SK-N-SH (cell line): ENCODE results near the gene MRGPRE. TPM values are rescaled to one million over a fixed set of nuclear protein-coding genes. Genes with fewer than 3 reads are reported as not detected.
A peak's percentile ranks its signal among the peaks of the same experiment; 100 is the strongest.

Source experiments
- CTCF ChIA-PET: fragments of 300-600, 350-600 bp; formaldehyde crosslinking; extraction: SDS; loops from one replicate; lab custom pipeline; 2021; lab: Yijun Ruan, JAX
- POLR2A ChIA-PET: fragments of 350-600 bp; sonication (Branson Sonifier 250); formaldehyde crosslinking; extraction: SDS; loops from one replicate; lab custom pipeline; 2020; ENCODE audit warnings: antibody characterized with exemption, inconsistent platforms; lab: Yijun Ruan, JAX
- DNase-seq: peaks from one replicate; pipeline ENCODE4 v3.0.0; 2012
- H2AFZ ChIP-seq: fragments of 200-600 bp; sonication (generic); 2 replicates; pipeline ENCODE4 v1.8.1; 2016; ENCODE audit warnings: antibody characterized with exemption, mild to moderate bottlenecking, low read depth
- H3F3A ChIP-seq: fragments of 200-600 bp; sonication (generic); replicated peaks from 2 replicates; pipeline ENCODE3; 2016; ENCODE audit warnings: antibody characterized with exemption, mild to moderate bottlenecking; ENCODE audit not compliant: insufficient read depth
- H3K27ac ChIP-seq, 2 experiments: fragments of 200-500 bp in 1 of 2; fragments of 200-600 bp in 1 of 2; sonication (Bioruptor generic) in 1 of 2; sonication (generic), shearing (Covaris generic) in 1 of 2; 2 replicates each; pipeline versions ENCODE4 v1.5.1 to v1.6.1; 2014 to 2016; ENCODE audit warnings: low read depth in 2 of 2, inconsistent platforms in 1 of 2, low read length in 1 of 2, mild to moderate bottlenecking in 1 of 2, mixed read lengths in 1 of 2
- H3K27me3 ChIP-seq: fragments of 200-600 bp; sonication (generic), shearing (Covaris generic); 2 replicates; pipeline ENCODE4 v1.6.1; 2016; ENCODE audit warnings: mixed run types; ENCODE audit not compliant: insufficient read depth
- H3K36me3 ChIP-seq, 2 experiments: fragments of 200-500 bp in 1 of 2; fragments of 200-600 bp in 1 of 2; sonication (Bioruptor generic) in 1 of 2; sonication (generic) in 1 of 2; replicated peaks in 1 of 2; 2 replicates each; pipeline versions ENCODE3 to v1.5.1; 2014 to 2016; ENCODE audit warnings: low read length in 1 of 2, mild to moderate bottlenecking in 1 of 2; ENCODE audit not compliant: insufficient read depth in 2 of 2, control insufficient read depth in 1 of 2
- H3K4me1 ChIP-seq, 2 experiments: fragments of 200-500 bp in 1 of 2; fragments of 200-600 bp in 1 of 2; sonication (Bioruptor generic) in 1 of 2; sonication (generic), shearing (Covaris generic) in 1 of 2; 2 replicates each; pipeline versions ENCODE4 v1.5.1 to v1.6.1; 2014 to 2016; ENCODE audit warnings: low read depth in 1 of 2, low read length in 1 of 2, mixed run types in 1 of 2; ENCODE audit not compliant: insufficient read depth in 2 of 2, control insufficient read depth in 1 of 2
- H3K4me2 ChIP-seq: fragments of 200-600 bp; sonication (generic), shearing (Covaris generic); 2 replicates; pipeline ENCODE4 v1.6.1; 2017; ENCODE audit warnings: mixed run types
- H3K4me3 ChIP-seq, 2 experiments: fragments of 200-500 bp in 1 of 2; fragments of 200-600 bp in 1 of 2; sonication (Bioruptor generic) in 1 of 2; sonication (generic), shearing (Covaris generic) in 1 of 2; 2 replicates each; pipeline versions ENCODE4 v1.5.1 to v1.8.1; 2014 to 2016; ENCODE audit warnings: low read depth in 2 of 2, inconsistent platforms in 1 of 2, low read length in 1 of 2, mild to moderate bottlenecking in 1 of 2, mixed read lengths in 1 of 2, moderate library complexity in 1 of 2
- H3K79me2 ChIP-seq: fragments of 200-600 bp; sonication (generic); 2 replicates; pipeline ENCODE4 v1.8.1; 2017; ENCODE audit warnings: mild to moderate bottlenecking; ENCODE audit not compliant: insufficient read depth
- H3K9ac ChIP-seq: fragments of 200-600 bp; sonication (generic); 2 replicates; pipeline ENCODE4 v1.6.1; 2017; ENCODE audit warnings: mixed run types
- H3K9me2 ChIP-seq: fragments of 200-600 bp; sonication (generic); 2 replicates; pipeline ENCODE4 v1.6.1; 2017; ENCODE audit warnings: mixed run types
- H3K9me3 ChIP-seq: fragments of 200-600 bp; sonication (generic); 2 replicates; pipeline ENCODE4 v1.6.1; 2017; ENCODE audit warnings: mixed run types, mild to moderate bottlenecking, moderate library complexity
- H4K20me1 ChIP-seq: fragments of 200-600 bp; sonication (generic); 2 replicates; pipeline ENCODE4 v1.6.1; 2017; ENCODE audit warnings: mild to moderate bottlenecking, mixed run types; ENCODE audit not compliant: insufficient read depth
- EZH2phosphoT487 ChIP-seq: fragments of 200-600 bp; sonication (generic); IDR thresholded peaks from 2 replicates; pipeline ENCODE4 v1.6.1; 2017; ENCODE audit warnings: low read depth, mixed run types, mild to moderate bottlenecking, antibody characterized with exemption, moderate library complexity, borderline replicate concordance
- FOSL2 ChIP-seq: IDR thresholded peaks from 2 replicates; pipeline ENCODE4 v1.4.0; 2012; ENCODE audit warnings: low read depth, mild to moderate bottlenecking, moderate library complexity, borderline replicate concordance
- MEF2A ChIP-seq: IDR thresholded peaks from 2 replicates; pipeline ENCODE4 v1.4.0; 2012; ENCODE audit warnings: low read depth, borderline replicate concordance
- REST ChIP-seq: IDR thresholded peaks from 2 replicates; pipeline ENCODE4 v1.6.1; 2012; ENCODE audit warnings: mild to moderate bottlenecking, low read depth, low read length, moderate library complexity
- ZBTB33 ChIP-seq: IDR thresholded peaks from 2 replicates; pipeline ENCODE4 v1.4.0; 2012; ENCODE audit warnings: low read depth, borderline replicate concordance
- WGBS: methylation state at CpG from one replicate; pipeline ENCODE4 v1.1.6; 2017; ENCODE audit warnings: low lambda C conversion rate; 5-methylcytosine and 5-hydroxymethylcytosine counted together
- polyA plus RNA-seq, 3 experiments: library from polyadenylated mRNA; depleted of rRNA; stranded (reverse); fragments of >200 nt; gene quantifications; 2 replicates each; pipeline ENCODE4 v1.2.3, GENCODE V29; 2012

The MRGPRE gene
- polyA plus RNA-seq, 1 of the 3 experiments (the other 2 are of a cell fraction) = not detected

- Histone ChIP-seq H3K4me1 (peaks cover 0 to 19% of the 10 kb centered on the region in 2 experiments; a peak in 1 of 4 replicates), H3K9me2 (no peaks in the 10 kb centered on the region), H3F3A (no peaks in the 10 kb centered on the region), H3K79me2 (no peaks in the 10 kb centered on the region), H3K27me3 (peaks cover 25% of the 10 kb centered on the region), H3K9me3 (no peaks in the 10 kb centered on the region), H3K36me3 (no peaks in the 10 kb centered on the region), H2AFZ (no peak overlapping the region), H4K20me1 (no peaks in the 10 kb centered on the region), H3K4me3 (no peak overlapping the region), H3K27ac (no peak overlapping the region), H3K4me2 (no peak overlapping the region), H3K9ac (no peak overlapping the region)
- ChIA-PET CTCF (interaction anchor here (0.7 to 2.6 kb wide), 4 partner anchors 15 to 165 kb away, joined by 3 to 7 read pairs (median 6); no protein-coding TSS in a partner anchor), POLR2A (no interaction called here)
- WGBS = 42% methylated on average over 6 of the region's 7 CpGs
- no peak for TF ChIP-seq FOSL2
- no peak for TF ChIP-seq REST
- no peak for TF ChIP-seq MEF2A
- DNase-seq = peak; percentile 41
Measured at GRCh38 chr11:3202305-3202704, 29.9 kb downstream of the MRGPRE start.

GRCh38 chr11:3201677-3202181 lies 30.5 kb downstream of the MRGPRE start:
- WGBS = 63% methylated on average over 12 of the region's 17 CpGs
- no peak for TF ChIP-seq EZH2phosphoT487
- TF ChIP-seq ZBTB33 = no peak
- no peak for TF ChIP-seq FOSL2
- H3K9ac ChIP-seq = no peak overlapping the region
- no peak overlapping the region for H2AFZ ChIP-seq
- no peaks in the 10 kb centered on the region for H3K9me3 ChIP-seq
- no peaks in the 10 kb centered on the region for H3K36me3 ChIP-seq
- H3F3A ChIP-seq = no peaks in the 10 kb centered on the region
- H3K9me2 ChIP-seq = no peaks in the 10 kb centered on the region
- peaks cover 25% of the 10 kb centered on the region for H3K27me3 ChIP-seq
- peak; percentile 32 for DNase-seq
- H3K4me1 ChIP-seq = peaks cover 0 to 21% of the 10 kb centered on the region in 2 experiments; a peak in 1 of 4 replicates
- CTCF ChIA-PET = interaction anchor here (2.1 to 2.6 kb wide), 2 partner anchors 110 to 164 kb away, joined by 5 to 7 read pairs; no protein-coding TSS in a partner anchor
- POLR2A ChIA-PET = no interaction called here
- H4K20me1 ChIP-seq = no peaks in the 10 kb centered on the region
- H3K4me3 ChIP-seq = no peak overlapping the region
- H3K79me2 ChIP-seq = no peaks in the 10 kb centered on the region
- no peak overlapping the region for H3K27ac ChIP-seq
- no peak overlapping the region for H3K4me2 ChIP-seq
